Stimulated activated effector memory CD8-positive, alpha-beta T cell treated with anti-CD3 and anti-CD28 coated beads, Interleukin-12 subunit alpha, Interleukin-12 subunit beta, amount 100 ng/mL, for 72 hours (primary cell): ENCODE results near the gene UMODL1.

Source experiments
- ATAC-seq: fragments of 150-1000 bp; cut with Tn5 transposase; 2 replicates; pipeline ENCODE4 v1.10.0; 2021
- DNase-seq, 2 donors: peaks; one replicate each; pipeline ENCODE4 v3.0.0; 2021 to 2022; ENCODE audit warnings: low spot score in 2 of 2
- H3K27ac Mint-ChIP-seq: one replicate; pipeline ENCODE4 v1.8.0; 2022; ENCODE audit warnings: mild to moderate bottlenecking, mixed read lengths
- H3K36me3 Mint-ChIP-seq: one replicate; pipeline ENCODE4 v1.8.0; 2022; ENCODE audit warnings: mild to moderate bottlenecking, mixed read lengths
- H3K4me1 Mint-ChIP-seq: one replicate; pipeline ENCODE4 v1.8.0; 2022; ENCODE audit warnings: mixed read lengths
- H3K4me3 Mint-ChIP-seq: one replicate; pipeline ENCODE4 v1.8.0; 2022; ENCODE audit warnings: mild to moderate bottlenecking, mixed read lengths
- H3K9me3 Mint-ChIP-seq: one replicate; pipeline ENCODE4 v1.8.0; 2022; ENCODE audit warnings: mixed read lengths

The UMODL1 gene, protein sequence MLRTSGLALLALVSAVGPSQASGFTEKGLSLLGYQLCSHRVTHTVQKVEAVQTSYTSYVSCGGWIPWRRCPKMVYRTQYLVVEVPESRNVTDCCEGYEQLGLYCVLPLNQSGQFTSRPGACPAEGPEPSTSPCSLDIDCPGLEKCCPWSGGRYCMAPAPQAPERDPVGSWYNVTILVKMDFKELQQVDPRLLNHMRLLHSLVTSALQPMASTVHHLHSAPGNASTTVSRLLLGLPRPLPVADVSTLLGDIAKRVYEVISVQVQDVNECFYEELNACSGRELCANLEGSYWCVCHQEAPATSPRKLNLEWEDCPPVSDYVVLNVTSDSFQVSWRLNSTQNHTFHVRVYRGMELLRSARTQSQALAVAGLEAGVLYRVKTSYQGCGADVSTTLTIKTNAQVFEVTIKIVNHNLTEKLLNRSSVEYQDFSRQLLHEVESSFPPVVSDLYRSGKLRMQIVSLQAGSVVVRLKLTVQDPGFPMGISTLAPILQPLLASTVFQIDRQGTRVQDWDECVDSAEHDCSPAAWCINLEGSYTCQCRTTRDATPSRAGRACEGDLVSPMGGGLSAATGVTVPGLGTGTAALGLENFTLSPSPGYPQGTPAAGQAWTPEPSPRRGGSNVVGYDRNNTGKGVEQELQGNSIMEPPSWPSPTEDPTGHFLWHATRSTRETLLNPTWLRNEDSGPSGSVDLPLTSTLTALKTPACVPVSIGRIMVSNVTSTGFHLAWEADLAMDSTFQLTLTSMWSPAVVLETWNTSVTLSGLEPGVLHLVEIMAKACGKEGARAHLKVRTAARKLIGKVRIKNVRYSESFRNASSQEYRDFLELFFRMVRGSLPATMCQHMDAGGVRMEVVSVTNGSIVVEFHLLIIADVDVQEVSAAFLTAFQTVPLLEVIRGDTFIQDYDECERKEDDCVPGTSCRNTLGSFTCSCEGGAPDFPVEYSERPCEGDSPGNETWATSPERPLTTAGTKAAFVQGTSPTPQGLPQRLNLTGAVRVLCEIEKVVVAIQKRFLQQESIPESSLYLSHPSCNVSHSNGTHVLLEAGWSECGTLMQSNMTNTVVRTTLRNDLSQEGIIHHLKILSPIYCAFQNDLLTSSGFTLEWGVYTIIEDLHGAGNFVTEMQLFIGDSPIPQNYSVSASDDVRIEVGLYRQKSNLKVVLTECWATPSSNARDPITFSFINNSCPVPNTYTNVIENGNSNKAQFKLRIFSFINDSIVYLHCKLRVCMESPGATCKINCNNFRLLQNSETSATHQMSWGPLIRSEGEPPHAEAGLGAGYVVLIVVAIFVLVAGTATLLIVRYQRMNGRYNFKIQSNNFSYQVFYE

GRCh38 chr21:42071146-42071737 lies at the start of gene UMODL1:
Gene UMODL1 (plus strand): TSS chr21:42071317. CDS start chr21:42071317, 0 bp downstream.
- no peak for ATAC-seq
- peak within 1 kb of the TSS; percentile 48 for H3K27ac Mint-ChIP-seq
- H3K36me3 Mint-ChIP-seq = no peaks in the 10 kb centered on the region
- H3K4me3 Mint-ChIP-seq = no peak within 1 kb of the TSS
- DNase-seq = no peak
- H3K9me3 Mint-ChIP-seq = no peaks in the 10 kb centered on the region
- peaks cover 6% of the 10 kb centered on the region for H3K4me1 Mint-ChIP-seq

DNA sequence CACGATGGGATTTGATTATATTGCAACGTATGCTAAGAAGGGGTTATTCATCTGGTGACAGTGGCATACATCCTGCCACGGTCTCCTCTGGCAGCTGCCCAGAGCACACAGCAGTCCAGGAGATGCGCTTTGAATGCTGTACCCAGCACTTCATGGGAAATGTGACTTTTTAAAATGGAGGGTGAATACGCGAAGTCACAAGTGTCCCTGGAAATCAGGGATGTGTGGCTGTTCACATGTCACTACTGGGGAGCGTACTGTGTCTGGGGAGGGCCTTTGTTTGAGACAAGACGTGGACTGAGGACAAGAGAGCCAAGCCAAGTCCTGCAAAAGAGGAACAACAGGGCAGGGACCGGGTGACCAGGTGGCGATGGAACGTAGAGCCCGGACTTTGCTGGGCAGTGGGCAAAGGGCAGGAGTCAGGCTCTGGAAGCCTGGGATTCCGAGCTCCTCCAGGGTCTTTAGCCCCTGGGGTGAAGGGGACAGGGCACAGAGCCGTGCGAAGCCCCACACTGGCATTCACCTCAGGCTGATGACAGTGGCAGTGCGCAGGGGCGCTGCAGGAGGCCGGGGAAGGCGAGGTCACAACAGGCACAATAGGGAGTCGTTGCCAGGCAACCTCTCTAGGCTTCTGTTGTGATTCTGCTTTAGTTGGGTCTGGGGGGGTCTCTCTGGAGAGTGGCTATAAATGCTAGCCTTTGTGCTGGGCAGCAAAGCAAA lies 49.6 kb upstream of the UMODL1 start:
- DNase-seq = no peak
- H3K36me3 Mint-ChIP-seq = no peaks in the 10 kb centered on the region
- H3K27ac Mint-ChIP-seq = no peak overlapping the region
- ATAC-seq = no peak
- H3K9me3 Mint-ChIP-seq = no peaks in the 10 kb centered on the region
- no peak overlapping the region for H3K4me3 Mint-ChIP-seq
- peaks cover 6% of the 10 kb centered on the region for H3K4me1 Mint-ChIP-seq

- no peak for DNase-seq
- H3K36me3 Mint-ChIP-seq = no peaks in the 10 kb centered on the region
Observed at GRCh38 chr21:42022091-42022430, 49.1 kb upstream of the UMODL1 start.

DNA sequence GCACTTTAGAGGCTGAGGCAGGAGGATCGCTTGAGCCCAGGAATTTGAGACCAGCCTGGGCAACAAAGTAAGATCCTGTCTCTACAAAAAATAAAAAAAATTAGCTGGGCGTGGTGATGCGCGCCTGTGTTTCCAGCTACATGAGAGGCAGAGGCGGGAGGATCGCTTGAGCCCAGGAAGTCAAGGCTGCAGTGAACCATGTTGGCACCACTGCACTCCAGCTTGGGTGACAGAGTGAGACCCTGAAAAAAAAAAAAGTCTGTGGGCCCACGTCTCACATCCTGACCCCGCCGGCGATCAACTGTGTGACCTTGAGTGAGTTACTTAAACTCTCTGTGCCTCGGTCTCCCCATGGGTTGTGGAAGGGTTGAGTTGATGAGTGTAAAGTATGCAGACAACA lies 48.2 kb upstream of the UMODL1 start:
- Mint-ChIP-seq H3K9me3 (no peaks in the 10 kb centered on the region), H3K27ac (no peak overlapping the region), H3K4me1 (peaks cover 11% of the 10 kb centered on the region), H3K36me3 (no peaks in the 10 kb centered on the region), H3K4me3 (no peak overlapping the region)
- DNase-seq (no peak), ATAC-seq (no peak)

More at GRCh38 chr21:42022091-42022430, 49.1 kb upstream of the UMODL1 start:
- ATAC-seq = no peak
- peaks cover 11% of the 10 kb centered on the region for H3K4me1 Mint-ChIP-seq
- no peak overlapping the region for H3K27ac Mint-ChIP-seq
- H3K9me3 Mint-ChIP-seq = no peaks in the 10 kb centered on the region
- no peak overlapping the region for H3K4me3 Mint-ChIP-seq

GRCh38 chr21:42025376-42026081 lies 45.6 kb upstream of the UMODL1 start:
- no peak for ATAC-seq
- H3K4me1 Mint-ChIP-seq = peaks cover 11% of the 10 kb centered on the region
- DNase-seq = no peak
- no peak overlapping the region for H3K4me3 Mint-ChIP-seq
- no peaks in the 10 kb centered on the region for H3K9me3 Mint-ChIP-seq
- H3K36me3 Mint-ChIP-seq = no peaks in the 10 kb centered on the region
- H3K27ac Mint-ChIP-seq = no peak overlapping the region

GRCh38 chr21:42026082-42026435 lies 45.1 kb upstream of the UMODL1 start:
- Mint-ChIP-seq H3K36me3 (no peaks in the 10 kb centered on the region), H3K4me3 (no peak overlapping the region), H3K9me3 (no peaks in the 10 kb centered on the region), H3K4me1 (peaks cover 11% of the 10 kb centered on the region), H3K27ac (peak overlapping the region; percentile 1)
- ATAC-seq (no peak), DNase-seq (no peak)

- Mint-ChIP-seq H3K4me3 (no peak overlapping the region), H3K4me1 (peaks cover 11% of the 10 kb centered on the region), H3K27ac (peak overlapping the region; percentile 1), H3K36me3 (no peaks in the 10 kb centered on the region), H3K9me3 (no peaks in the 10 kb centered on the region)
- DNase-seq (no peak), ATAC-seq (peak; percentile 27)
Observed at GRCh38 chr21:42027085-42027821, 43.9 kb upstream of the UMODL1 start.

- DNase-seq (no peak), ATAC-seq (peak; percentile 29)
- peaks cover 11% of the 10 kb centered on the region for H3K4me1 Mint-ChIP-seq
- no peak overlapping the region for H3K27ac Mint-ChIP-seq
- H3K4me3 Mint-ChIP-seq = no peak overlapping the region
- H3K9me3 Mint-ChIP-seq = no peaks in the 10 kb centered on the region
- no peaks in the 10 kb centered on the region for H3K36me3 Mint-ChIP-seq
Observed at GRCh38 chr21:42027822-42028765, 43.0 kb upstream of the UMODL1 start.

GRCh38 chr21:42028766-42029425 lies 42.2 kb upstream of the UMODL1 start:
- Mint-ChIP-seq H3K4me3 (no peak overlapping the region), H3K27ac (no peak overlapping the region), H3K36me3 (no peaks in the 10 kb centered on the region), H3K9me3 (no peaks in the 10 kb centered on the region), H3K4me1 (peaks cover 11% of the 10 kb centered on the region)
- DNase-seq = no peak
- no peak for ATAC-seq

DNA sequence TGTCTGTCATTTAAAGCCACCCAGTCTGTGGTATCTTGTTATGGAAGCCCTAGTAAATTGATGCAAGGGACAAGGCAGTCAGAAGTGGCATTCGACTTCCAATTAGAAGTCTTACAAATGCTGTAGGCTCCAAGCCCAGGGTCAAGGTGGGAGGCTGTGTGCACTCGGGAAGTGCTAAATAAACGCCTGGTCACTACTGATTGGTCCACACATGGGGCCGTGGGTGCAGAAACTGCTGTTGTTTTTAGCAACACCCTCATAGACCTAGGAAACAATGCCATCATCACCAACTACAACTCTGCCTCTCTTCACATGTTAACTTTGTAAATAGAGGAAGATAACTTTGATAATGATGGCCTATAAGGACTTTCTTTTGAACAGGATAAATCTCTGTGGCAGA lies 40.8 kb upstream of the UMODL1 start:
- Mint-ChIP-seq H3K36me3 (no peaks in the 10 kb centered on the region), H3K4me1 (peaks cover 11% of the 10 kb centered on the region), H3K27ac (no peak overlapping the region), H3K4me3 (no peak overlapping the region), H3K9me3 (no peaks in the 10 kb centered on the region)
- ATAC-seq (no peak), DNase-seq (no peak)

- Mint-ChIP-seq H3K4me1 (peaks cover 9% of the 10 kb centered on the region), H3K36me3 (no peaks in the 10 kb centered on the region), H3K9me3 (no peaks in the 10 kb centered on the region), H3K27ac (no peak overlapping the region), H3K4me3 (no peak overlapping the region)
- no peak for ATAC-seq
- no peak for DNase-seq
Observed at GRCh38 chr21:42031241-42031640, 39.9 kb upstream of the UMODL1 start.

- ATAC-seq (no peak), DNase-seq (no peak)
- no peak overlapping the region for H3K4me3 Mint-ChIP-seq
- no peaks in the 10 kb centered on the region for H3K36me3 Mint-ChIP-seq
- H3K9me3 Mint-ChIP-seq = no peaks in the 10 kb centered on the region
- no peak overlapping the region for H3K27ac Mint-ChIP-seq
- peaks cover 3% of the 10 kb centered on the region for H3K4me1 Mint-ChIP-seq
Observed at GRCh38 chr21:42031816-42032215, 39.3 kb upstream of the UMODL1 start.
